Spleen (tissue), 11 donors: ENCODE results near the gene PLXNA2. TPM values are rescaled to one million over a fixed set of nuclear protein-coding genes. Genes with fewer than 3 reads are reported as not detected.

Experiments used
- DNase-seq: peaks from one replicate; pipeline ENCODE4 v3.0.0-alpha.2; 2020
- H3K27ac ChIP-seq, 8 donors: fragments of 200-600 bp; sonication (generic) in 7 of 8; 1 replicate in 4 of 8; 2 replicates in 4 of 8; pipeline versions ENCODE4 v1.5.0 to v1.8.0; 2016 to 2021; ENCODE audit warnings: inconsistent platforms in 4 of 8, mild to moderate bottlenecking in 4 of 8, moderate library complexity in 1 of 8
- H3K27me3 ChIP-seq, 7 donors: fragments of 200-600 bp; sonication (generic) in 6 of 7; replicated peaks in 1 of 7; 1 replicate in 4 of 7; 2 replicates in 3 of 7; pipeline versions ENCODE4 v1.5.0 to v1.8.0; 2016 to 2021; ENCODE audit warnings: inconsistent platforms in 3 of 7, mild to moderate bottlenecking in 1 of 7
- H3K36me3 ChIP-seq, 6 donors: fragments of 200-600 bp; sonication (generic) in 5 of 6; 1 replicate in 4 of 6; 2 replicates in 2 of 6; pipeline versions ENCODE4 v1.5.0 to v1.8.0; 2016 to 2021; ENCODE audit warnings: inconsistent platforms in 2 of 6
- H3K4me1 ChIP-seq, 6 donors: fragments of 200-600 bp; sonication (generic) in 5 of 6; 1 replicate in 3 of 6; 2 replicates in 3 of 6; pipeline versions ENCODE4 v1.5.0 to v1.8.0; 2016 to 2021; ENCODE audit warnings: inconsistent platforms in 3 of 6
- H3K4me3 ChIP-seq, 8 donors: fragments of 200-600 bp; sonication (generic) in 7 of 8; 1 replicate in 4 of 8; 2 replicates in 4 of 8; pipeline versions ENCODE4 v1.5.0 to v1.8.0; 2016 to 2021; ENCODE audit warnings: inconsistent platforms in 4 of 8, mild to moderate bottlenecking in 4 of 8, moderate library complexity in 2 of 8
- H3K9me3 ChIP-seq, 8 donors: fragments of 200-600 bp; sonication (generic) in 7 of 8; 1 replicate in 4 of 8; 2 replicates in 4 of 8; pipeline versions ENCODE4 v1.5.0 to v1.8.0; 2016 to 2021; ENCODE audit warnings: inconsistent platforms in 4 of 8
- CTCF ChIP-seq, 11 experiments: fragments of 200-600 bp in 7 of 11; fragments of 450-650 bp in 4 of 11; sonication (generic) in 4 of 11; IDR thresholded peaks in 8 of 11; conservative IDR thresholded peaks in 3 of 11; 1 replicate in 7 of 11; 2 replicates in 4 of 11; pipeline versions ENCODE4 v1.4.0 to v1.8.0; 2016 to 2021; ENCODE audit warnings: antibody characterized with exemption in 11 of 11, inconsistent platforms in 4 of 11, mild to moderate bottlenecking in 1 of 11
- POLR2A ChIP-seq, 3 donors: fragments of 450-650 bp; IDR thresholded peaks; one replicate each; pipeline ENCODE4 v1.5.1; 2017; ENCODE audit warnings: antibody characterized with exemption in 3 of 3, mild to moderate bottlenecking in 1 of 3
- POLR2AphosphoS5 ChIP-seq, 3 donors: sonication (generic); formaldehyde crosslinking; IDR thresholded peaks; one replicate each; pipeline ENCODE4 v1.5.1; 2017; ENCODE audit warnings: antibody characterized with exemption in 3 of 3
- WGBS, 5 donors: extraction: QIAGEN DNeasy Blood & Tissue Kit in 3 of 5; methylation state at CpG; one replicate each; pipeline versions ENCODE4 v1.1.5 to v1.1.7; 2013 to 2018; 5-methylcytosine and 5-hydroxymethylcytosine counted together
- intact Hi-C: fragments of 100-400 bp; cut with DNase I; formaldehyde crosslinking; loops from one replicate; pipeline ENCODE4 v1.15.0; 2023; ENCODE audit warnings: low total_unique reads
- polyA plus RNA-seq, 3 donors: library from polyadenylated mRNA; stranded (reverse); fragments of 200-250 nt; gene quantifications; one replicate each; pipeline ENCODE4 v1.2.1, GENCODE V29; 2013
- total RNA-seq, 7 donors: library from RNA; depleted of rRNA in 3 of 7; stranded (reverse); fragments of >200 nt in 3 of 7; fragmentation: NEBNext Ultra II Directional in 4 of 7; extraction: Animal tissue kit (Norgen Biotek cat#: 25700) in 4 of 7; gene quantifications; one replicate each; pipeline versions ENCODE4 v1.1.0 to v1.2.1, GENCODE V29; 2016 to 2021
- donor health status: healthy with polysubstance abuse.
- donor health status: DM: no; HTN: no; CAD: no; lungs with moderate emphysema.
- donor health status: DM: no; HTN: no; CAD: no.
- donor health status: Bipolar disorder and iron deficiency.
- donor health status: healthy.
- donor health status: DM: no; HTN: no; CAD: no.
- donor health status: DM: yes; HTN: yes; CAD: no.

PLXNA2 gene
- total and polyA plus RNA-seq, 10 donors: 0.93 to 16.9 (median 7.0) TPM

- WGBS, 5 donors: 88 to 96% (median 92%) methylated on average over 5 of the region's 5 CpGs
- Histone ChIP-seq H3K27me3 (no peaks in the 10 kb centered on the region), H3K36me3 (no peaks in the 10 kb centered on the region), H3K4me1 (peaks cover 0 to 17% (median 1%) of the 10 kb centered on the region in 6 donors), H3K4me3 (no peak overlapping the region), H3K9me3 (no peaks in the 10 kb centered on the region), H3K27ac (peak overlapping the region in 1 of 8 donors; percentile 32)
- intact Hi-C loops: no loop called here
- TF ChIP-seq POLR2AphosphoS5 (IDR thresholded peaks at IDR 0.05): no peak
- no peak for TF ChIP-seq CTCF (IDR thresholded peaks at IDR 0.05 in 8 of 11, conservative IDR thresholded peaks at IDR 0.05 in 3 of 11)
- no peak for TF ChIP-seq POLR2A (IDR thresholded peaks at IDR 0.05)
- DNase-seq: no peak
Measured at GRCh38 chr1:208205216-208206013, 38.8 kb downstream of the PLXNA2 start.

- peak overlapping the region in 2 of 8 donors; percentile 14 to 32 for H3K27ac ChIP-seq
Measured at GRCh38 chr1:208204779-208205178, 39.4 kb downstream of the PLXNA2 start.

GRCh38 chr1:208203848-208204609, 40.2 kb downstream of the PLXNA2 start:
- TF ChIP-seq POLR2AphosphoS5 (IDR thresholded peaks at IDR 0.05): no peak
- TF ChIP-seq CTCF (IDR thresholded peaks at IDR 0.05 in 8 of 11, conservative IDR thresholded peaks at IDR 0.05 in 3 of 11): no peak
- TF ChIP-seq POLR2A (IDR thresholded peaks at IDR 0.05): no peak
- 68 to 75% (median 71%) methylated on average over 7 of the region's 7 CpGs for WGBS, 5 donors
- intact Hi-C loops: no loop called here
- Histone ChIP-seq H3K4me3 (no peak overlapping the region), H3K4me1 (peaks cover 0 to 17% (median 1%) of the 10 kb centered on the region in 6 donors), H3K27me3 (no peaks in the 10 kb centered on the region), H3K9me3 (no peaks in the 10 kb centered on the region), H3K36me3 (no peaks in the 10 kb centered on the region), H3K27ac (peak overlapping the region in 2 of 8 donors; percentile 14 to 32)
- no peak for DNase-seq

More at GRCh38 chr1:208204779-208205178, 39.4 kb downstream of the PLXNA2 start:
- WGBS, 5 donors: 50 to 84% (median 69%) methylated on average over 2 of the region's 2 CpGs
- intact Hi-C loops: no loop called here
- Histone ChIP-seq H3K4me3 (no peak overlapping the region), H3K27me3 (no peaks in the 10 kb centered on the region), H3K9me3 (no peaks in the 10 kb centered on the region), H3K4me1 (peaks cover 0 to 17% (median 1%) of the 10 kb centered on the region in 6 donors), H3K36me3 (no peaks in the 10 kb centered on the region)
- TF ChIP-seq CTCF (IDR thresholded peaks at IDR 0.05 in 8 of 11, conservative IDR thresholded peaks at IDR 0.05 in 3 of 11): no peak
- TF ChIP-seq POLR2A (IDR thresholded peaks at IDR 0.05): no peak
- no peak for TF ChIP-seq POLR2AphosphoS5 (IDR thresholded peaks at IDR 0.05)
- DNase-seq: no peak
